ENCODE measurements around the gene GABRA5. TPM values are rescaled to one million over a fixed set of nuclear protein-coding genes. Genes with fewer than 3 reads are reported as not detected.

Gene GABRA5
- total RNA-seq, 2 experiments from 2014 or later = not detected

GRCh38 chr15:26864664-26865191 is 2.1 kb upstream of the GABRA5 start:
- H3K36me3 ChIP-seq (ENCODE audit: insufficient read depth, low read length) = no peaks in the 10 kb centered on the region
- H3K4me3 ChIP-seq (ENCODE audit: low read depth, low read length, poor library complexity, severe bottlenecking) = no peak overlapping the region
- TF ChIP-seq, protein P1, sequence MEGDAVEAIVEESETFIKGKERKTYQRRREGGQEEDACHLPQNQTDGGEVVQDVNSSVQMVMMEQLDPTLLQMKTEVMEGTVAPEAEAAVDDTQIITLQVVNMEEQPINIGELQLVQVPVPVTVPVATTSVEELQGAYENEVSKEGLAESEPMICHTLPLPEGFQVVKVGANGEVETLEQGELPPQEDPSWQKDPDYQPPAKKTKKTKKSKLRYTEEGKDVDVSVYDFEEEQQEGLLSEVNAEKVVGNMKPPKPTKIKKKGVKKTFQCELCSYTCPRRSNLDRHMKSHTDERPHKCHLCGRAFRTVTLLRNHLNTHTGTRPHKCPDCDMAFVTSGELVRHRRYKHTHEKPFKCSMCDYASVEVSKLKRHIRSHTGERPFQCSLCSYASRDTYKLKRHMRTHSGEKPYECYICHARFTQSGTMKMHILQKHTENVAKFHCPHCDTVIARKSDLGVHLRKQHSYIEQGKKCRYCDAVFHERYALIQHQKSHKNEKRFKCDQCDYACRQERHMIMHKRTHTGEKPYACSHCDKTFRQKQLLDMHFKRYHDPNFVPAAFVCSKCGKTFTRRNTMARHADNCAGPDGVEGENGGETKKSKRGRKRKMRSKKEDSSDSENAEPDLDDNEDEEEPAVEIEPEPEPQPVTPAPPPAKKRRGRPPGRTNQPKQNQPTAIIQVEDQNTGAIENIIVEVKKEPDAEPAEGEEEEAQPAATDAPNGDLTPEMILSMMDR (conservative IDR thresholded peaks at IDR 0.05; ENCODE audit: low read length) = peak; percentile 82
- no peak for TF ChIP-seq EZH2phosphoT487 (IDR thresholded peaks at IDR 0.05; ENCODE audit: borderline replicate concordance, low read depth, low read length)
- H2AFZ ChIP-seq (ENCODE audit: low read length) = no peak overlapping the region
- no peaks in the 10 kb centered on the region for H3K9me2 ChIP-seq (ENCODE audit: insufficient read depth, low read length)
- H3K9me3 ChIP-seq (ENCODE audit: low read length) = no peaks in the 10 kb centered on the region
- ChIA-PET POLR2A (interaction anchor here (0.5 kb wide), 2 partner anchors 129 to 864 kb away, joined by 3 to 5 read pairs; no protein-coding TSS in a partner anchor), CTCF (ENCODE audit: unreplicated experiment) (no interaction called here)
- H3K79me2 ChIP-seq (ENCODE audit: insufficient read depth, low read depth, low read length) = no peaks in the 10 kb centered on the region
- no TSS peak for BruUV-seq (replicated peaks)
- intact Hi-C loops (cut with micrococcal nuclease; ENCODE audit: unreplicated experiment) = loop anchor here (10.0 kb wide), 2 partner anchors 930 to 1360 kb away; no protein-coding TSS in a partner anchor
- peak; percentile 32 for DNase-seq (ENCODE audit: low spot score)
- H3K4me2 ChIP-seq (ENCODE audit: low read length) = no peak overlapping the region
- no peaks in the 10 kb centered on the region for H4K20me1 ChIP-seq (ENCODE audit: insufficient read depth, low read length)
- H3K27ac ChIP-seq (ENCODE audit: low read depth, low read length, poor library complexity, severe bottlenecking) = no peak overlapping the region
- H3K4me1 ChIP-seq (ENCODE audit: insufficient read depth, low read length, poor library complexity, severe bottlenecking) = no peaks in the 10 kb centered on the region

DNA sequence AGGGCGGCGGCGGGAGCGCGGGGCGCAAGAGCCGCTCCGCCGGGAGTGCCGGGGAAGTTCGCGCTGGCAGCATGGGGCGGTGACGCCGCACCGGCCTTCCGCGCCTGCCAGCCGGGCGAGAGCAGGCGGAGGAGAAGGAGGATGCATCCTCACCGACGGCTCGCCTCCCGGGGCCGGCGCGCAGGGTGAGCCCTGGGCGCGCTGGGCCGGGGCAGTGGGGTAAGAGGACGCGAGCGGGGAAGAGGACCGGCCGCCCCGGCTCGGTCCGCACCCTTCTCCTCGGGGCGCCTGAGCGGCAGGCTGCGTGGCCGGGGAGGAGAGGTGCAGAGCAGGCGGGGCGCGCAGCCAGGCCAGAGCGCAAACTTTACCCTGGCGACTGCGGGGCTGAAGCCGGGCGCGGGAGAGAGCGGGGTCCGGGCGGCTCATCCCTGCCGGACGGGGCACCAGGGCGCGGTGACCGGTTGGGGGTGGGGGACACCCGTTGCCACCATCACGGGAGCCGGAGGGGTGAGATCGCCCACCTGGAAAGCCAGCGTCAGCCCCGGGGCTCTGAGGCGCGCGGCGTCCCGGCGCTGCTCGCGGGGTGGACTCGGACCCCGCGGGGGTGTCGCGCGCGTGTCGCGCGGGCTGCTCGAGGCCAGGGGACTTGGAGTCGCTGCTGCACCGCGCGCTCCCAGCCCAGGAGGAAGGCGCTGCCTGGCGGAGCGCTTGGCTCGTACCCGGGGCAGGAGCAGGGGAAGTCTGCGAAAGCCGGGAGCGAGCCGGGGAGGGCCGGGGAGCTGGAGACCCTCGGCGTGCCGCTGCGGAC is 542 bp downstream of the GABRA5 start:
- H3K4me2 ChIP-seq (ENCODE audit: low read length) = no peak overlapping the region

More for the DNA sequence above, 542 bp downstream of the GABRA5 start:
- DNase-seq (ENCODE audit: low spot score) = no peak
- Histone ChIP-seq H3K79me2 (ENCODE audit: insufficient read depth, low read depth, low read length) (no peaks in the 10 kb centered on the region), H3K36me3 (ENCODE audit: insufficient read depth, low read length) (no peaks in the 10 kb centered on the region), H3K4me3 (ENCODE audit: low read depth, low read length, poor library complexity, severe bottlenecking) (no peak overlapping the region), H3K9me3 (ENCODE audit: low read length) (no peaks in the 10 kb centered on the region), H4K20me1 (ENCODE audit: insufficient read depth, low read length) (no peaks in the 10 kb centered on the region), H2AFZ (ENCODE audit: low read length) (no peak overlapping the region), H3K4me1 (ENCODE audit: insufficient read depth, low read length, poor library complexity, severe bottlenecking) (no peaks in the 10 kb centered on the region), H3K9me2 (ENCODE audit: insufficient read depth, low read length) (no peaks in the 10 kb centered on the region), H3K27ac (ENCODE audit: low read depth, low read length, poor library complexity, severe bottlenecking) (no peak overlapping the region)
- intact Hi-C loops (cut with micrococcal nuclease; ENCODE audit: unreplicated experiment) = loop anchor here (10.0 kb wide), 2 partner anchors 933 to 1363 kb away; no protein-coding TSS in a partner anchor
- no TSS peak for BruUV-seq (replicated peaks)
- ChIA-PET POLR2A (no interaction called here), CTCF (ENCODE audit: unreplicated experiment) (no interaction called here)
- TF ChIP-seq, protein P1 (conservative IDR thresholded peaks at IDR 0.05; ENCODE audit: low read length) = no peak
- TF ChIP-seq EZH2phosphoT487 (IDR thresholded peaks at IDR 0.05; ENCODE audit: borderline replicate concordance, low read depth, low read length) = no peak

Data from OCI-LY7 (cell line).